ENCODE measurements around the gene DYRK3. TPM values are rescaled to one million over a fixed set of nuclear protein-coding genes. Genes with fewer than 3 reads are reported as not detected.
A peak's percentile ranks its signal among the peaks of the same experiment; 100 is the strongest.

DYRK3 gene
- total and polyA plus RNA-seq, 9 of the 15 experiments (the other 6 are each of a cell fraction or from before 2014, with no cell fraction given) = 4.5 to 33.7 (median 25.7) TPM

- TF ChIP-seq MLLT1 (IDR thresholded peaks at IDR 0.05) = peak in 1 of 2 experiments; percentile 68; a peak in 1 of 4 replicates
- 0 out of 2 replicates have a peak, but pooled peaks have one; percentile 26 for TF ChIP-seq ZNF253 (CRISPR knock-in tag; conservative IDR thresholded peaks at IDR 0.05)
- TF ChIP-seq NFIX (CRISPR knock-in tag; IDR thresholded peaks at IDR 0.05; ENCODE audit: low read depth) = no peak
- no peak for TF ChIP-seq ZNF398 (CRISPR knock-in tag; IDR thresholded peaks at IDR 0.05)
- no peak for TF ChIP-seq ZNF589 (CRISPR knock-in tag; IDR thresholded peaks at IDR 0.05; ENCODE audit: low read depth)
- no peak for TF ChIP-seq MCM7 (IDR thresholded peaks at IDR 0.05)
- no peak for TF ChIP-seq RNF219 (CRISPR knock-in tag; IDR thresholded peaks at IDR 0.05)
- no peak for TF ChIP-seq HDAC2 (IDR thresholded peaks at IDR 0.05)
- TF ChIP-seq ZNF785 (CRISPR knock-in tag; IDR thresholded peaks at IDR 0.05) = no peak
- peak; percentile 77; the same call in 1 of the 2 replicates for TF ChIP-seq ZNF668 (CRISPR knock-in tag; IDR thresholded peaks at IDR 0.05)
- no peak for TF ChIP-seq ZNF444 (CRISPR knock-in tag; IDR thresholded peaks at IDR 0.05)
- TF ChIP-seq RBFOX2 (IDR thresholded peaks at IDR 0.05; ENCODE audit: low read depth, low read length) = no peak
- no peak for TF ChIP-seq ZNF143 (CRISPR knock-in tag; IDR thresholded peaks at IDR 0.05)
- no peak for TF ChIP-seq HCFC1 (IDR thresholded peaks at IDR 0.05; ENCODE audit: low read depth, low read length)
- TF ChIP-seq ETV5 (CRISPR knock-in tag; IDR thresholded peaks at IDR 0.05; ENCODE audit: low read depth) = no peak
- peak; percentile 19; the same call in 1 of the 2 replicates for TF ChIP-seq ARID1B (IDR thresholded peaks at IDR 0.05)
- no peak for TF ChIP-seq DIDO1 (tag; IDR thresholded peaks at IDR 0.05; ENCODE audit: low read depth)
- TF ChIP-seq DEAF1 (CRISPR knock-in tag; IDR thresholded peaks at IDR 0.05) = peak; percentile 89
- TF ChIP-seq JUND (IDR thresholded peaks at IDR 0.05; ENCODE audit: borderline replicate concordance, low read depth, low read length) = peak; percentile 22; the same call in 1 of the 2 replicates
- no peak; the same call in 1 of the 3 replicates for TF ChIP-seq JUND (tag; IDR thresholded peaks at IDR 0.05; ENCODE audit: borderline replicate concordance, low read depth, low read length)
- no peak for TF ChIP-seq NCOA2 (IDR thresholded peaks at IDR 0.05; ENCODE audit: partially characterized antibody in 2 of 2)
- no peak for TF ChIP-seq ZNF146 (CRISPR knock-in tag; IDR thresholded peaks at IDR 0.05; ENCODE audit: unreplicated experiment)
- TF ChIP-seq MAFK (IDR thresholded peaks at IDR 0.05; ENCODE audit: low read length) = no peak
Observed at GRCh38 chr1:206634365-206635079, 814 bp upstream of the DYRK3 start (continued).
